Measurements from ENCODE around the gene BBS12. TPM values are rescaled to one million over a fixed set of nuclear protein-coding genes. Genes with fewer than 3 reads are reported as not detected.

Gene BBS12
- polyA plus RNA-seq, 1 experiment, result 1.9 TPM

DNA sequence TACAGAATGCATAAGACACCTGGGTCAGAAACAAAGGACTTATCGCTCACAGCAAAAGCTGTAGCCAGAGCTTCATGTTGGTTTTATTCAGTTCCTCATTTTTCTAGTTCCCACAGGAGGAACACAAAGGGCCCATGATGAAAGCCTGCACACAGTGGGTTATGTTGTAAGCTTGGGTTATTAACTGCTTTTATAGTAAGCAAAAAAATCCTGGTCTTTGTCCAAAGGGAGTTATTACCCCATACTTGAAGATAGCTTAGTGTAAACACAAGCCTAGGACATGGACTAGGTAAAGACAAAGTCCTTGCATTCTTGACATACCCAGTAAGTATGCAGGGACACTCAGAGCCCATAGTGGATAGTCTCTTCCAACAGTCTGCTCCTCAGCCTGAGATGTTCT lies 11.7 kb downstream of the BBS12 start:
- ChIA-PET CTCF (interaction anchor here (0.5 to 2.2 kb wide), 4 partner anchors 12 to 141 kb away, joined by 3 to 7 read pairs (median 5); no protein-coding TSS in a partner anchor), POLR2A (no interaction called here)
- H3K36me3 ChIP-seq (ENCODE audit: control insufficient read depth, insufficient read depth, low read length), result no peaks in the 10 kb centered on the region
- peak; percentile 60 for DNase-seq (ENCODE audit: low read depth)
- no peak overlapping the region for H3K4me3 ChIP-seq (ENCODE audit: low read depth, low read length)
- H3K27me3 ChIP-seq (ENCODE audit: control insufficient read depth, insufficient read depth, low read length), result no peaks in the 10 kb centered on the region
- TF ChIP-seq, protein P1, sequence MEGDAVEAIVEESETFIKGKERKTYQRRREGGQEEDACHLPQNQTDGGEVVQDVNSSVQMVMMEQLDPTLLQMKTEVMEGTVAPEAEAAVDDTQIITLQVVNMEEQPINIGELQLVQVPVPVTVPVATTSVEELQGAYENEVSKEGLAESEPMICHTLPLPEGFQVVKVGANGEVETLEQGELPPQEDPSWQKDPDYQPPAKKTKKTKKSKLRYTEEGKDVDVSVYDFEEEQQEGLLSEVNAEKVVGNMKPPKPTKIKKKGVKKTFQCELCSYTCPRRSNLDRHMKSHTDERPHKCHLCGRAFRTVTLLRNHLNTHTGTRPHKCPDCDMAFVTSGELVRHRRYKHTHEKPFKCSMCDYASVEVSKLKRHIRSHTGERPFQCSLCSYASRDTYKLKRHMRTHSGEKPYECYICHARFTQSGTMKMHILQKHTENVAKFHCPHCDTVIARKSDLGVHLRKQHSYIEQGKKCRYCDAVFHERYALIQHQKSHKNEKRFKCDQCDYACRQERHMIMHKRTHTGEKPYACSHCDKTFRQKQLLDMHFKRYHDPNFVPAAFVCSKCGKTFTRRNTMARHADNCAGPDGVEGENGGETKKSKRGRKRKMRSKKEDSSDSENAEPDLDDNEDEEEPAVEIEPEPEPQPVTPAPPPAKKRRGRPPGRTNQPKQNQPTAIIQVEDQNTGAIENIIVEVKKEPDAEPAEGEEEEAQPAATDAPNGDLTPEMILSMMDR (IDR thresholded peaks at IDR 0.05; ENCODE audit: insufficient read depth, low read depth, low read length), result no peak

DNA sequence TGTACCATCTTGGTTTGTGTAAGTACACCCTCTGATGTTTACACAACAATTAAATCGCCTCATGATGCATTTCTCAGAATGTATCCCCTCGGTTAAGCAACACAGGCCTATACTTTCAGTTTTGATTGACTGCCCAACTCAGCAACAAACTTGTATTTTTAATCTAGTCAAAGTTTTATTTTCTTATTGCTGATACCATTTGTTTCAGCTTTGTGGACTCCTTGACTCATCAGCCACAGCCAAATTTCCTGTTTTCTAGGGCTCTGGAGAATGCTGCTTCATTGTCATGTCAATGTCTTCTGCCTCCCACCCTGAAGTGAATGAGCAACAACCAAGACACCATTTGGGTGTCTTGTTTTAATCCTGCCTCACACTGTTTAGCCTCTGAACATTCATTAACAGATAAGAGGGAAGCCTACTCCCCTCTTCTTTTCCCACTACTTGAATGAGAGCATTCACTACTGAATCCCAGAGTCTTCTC lies 14.0 kb downstream of the BBS12 start:
- DNase-seq (ENCODE audit: low read depth), result no peak
- Histone ChIP-seq H3K36me3 (ENCODE audit: control insufficient read depth, insufficient read depth, low read length) (no peaks in the 10 kb centered on the region), H3K4me3 (ENCODE audit: low read depth, low read length) (no peak overlapping the region), H3K27me3 (ENCODE audit: control insufficient read depth, insufficient read depth, low read length) (no peaks in the 10 kb centered on the region)
- ChIA-PET POLR2A (no interaction called here), CTCF (interaction anchor here (3.1 kb wide), 1 partner anchor 11 kb away, joined by 8 read pairs; no protein-coding TSS in a partner anchor)
- TF ChIP-seq, protein P1 (IDR thresholded peaks at IDR 0.05; ENCODE audit: insufficient read depth, low read depth, low read length), result no peak

DNA sequence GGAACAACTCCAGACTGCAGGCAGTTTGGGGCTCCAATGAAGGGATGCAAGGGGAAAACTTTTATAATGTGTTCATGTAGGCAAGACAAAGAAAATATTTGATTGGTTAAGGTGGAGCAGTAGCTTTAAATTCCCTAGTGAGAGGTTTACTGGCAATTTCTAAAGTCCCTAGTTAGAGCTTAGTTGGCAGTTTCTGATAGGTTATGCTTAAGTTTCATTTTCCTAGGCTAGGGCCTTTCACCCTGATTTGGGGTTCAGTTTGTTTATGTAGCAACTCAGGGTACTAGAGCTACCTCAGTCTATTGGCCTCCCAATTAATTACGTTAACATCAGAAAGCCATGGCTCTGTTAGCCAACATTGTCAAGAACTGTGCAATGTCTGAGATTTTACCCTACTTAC lies 14.6 kb downstream of the BBS12 start:
- H3K4me3 ChIP-seq (ENCODE audit: low read depth, low read length), result no peak overlapping the region
- DNase-seq (ENCODE audit: low read depth), result no peak
- no peaks in the 10 kb centered on the region for H3K27me3 ChIP-seq (ENCODE audit: control insufficient read depth, insufficient read depth, low read length)
- TF ChIP-seq, protein P1 (IDR thresholded peaks at IDR 0.05; ENCODE audit: insufficient read depth, low read depth, low read length), result no peak
- ChIA-PET CTCF (interaction anchor here (1.4 to 3.1 kb wide), 2 partner anchors 11 to 30 kb away, joined by 4 to 8 read pairs; no protein-coding TSS in a partner anchor), POLR2A (no interaction called here)
- H3K36me3 ChIP-seq (ENCODE audit: control insufficient read depth, insufficient read depth, low read length), result no peaks in the 10 kb centered on the region

DNA sequence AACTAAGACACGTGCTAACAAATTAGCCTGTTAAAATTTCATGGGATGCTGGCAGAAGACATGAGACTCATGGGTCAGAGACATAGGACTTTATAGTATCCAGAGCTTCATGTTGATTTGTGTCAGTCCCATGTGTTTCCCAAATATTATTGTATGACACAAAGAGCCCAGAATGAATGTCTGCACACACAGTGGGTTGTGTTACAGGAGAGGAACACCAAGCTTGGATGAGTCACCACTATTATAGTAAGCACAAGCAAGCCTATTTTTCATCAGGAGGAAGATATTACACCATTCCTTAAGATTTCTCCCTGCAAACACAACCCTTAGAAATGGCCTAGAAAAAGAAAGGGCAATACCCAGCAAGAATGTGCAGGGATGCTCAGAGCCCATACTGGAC lies 15.4 kb downstream of the BBS12 start:
- Histone ChIP-seq H3K27me3 (ENCODE audit: control insufficient read depth, insufficient read depth, low read length) (no peaks in the 10 kb centered on the region), H3K36me3 (ENCODE audit: control insufficient read depth, insufficient read depth, low read length) (no peaks in the 10 kb centered on the region), H3K4me3 (ENCODE audit: low read depth, low read length) (no peak overlapping the region)
- CTCF ChIA-PET, result interaction anchor here (0.9 to 3.1 kb wide), 3 partner anchors 10 to 31 kb away, joined by 4 to 8 read pairs (median 4); no protein-coding TSS in a partner anchor
- POLR2A ChIA-PET, result no interaction called here
- TF ChIP-seq, protein P1 (IDR thresholded peaks at IDR 0.05; ENCODE audit: insufficient read depth, low read depth, low read length), result no peak
- DNase-seq (ENCODE audit: low read depth), result no peak

DNA sequence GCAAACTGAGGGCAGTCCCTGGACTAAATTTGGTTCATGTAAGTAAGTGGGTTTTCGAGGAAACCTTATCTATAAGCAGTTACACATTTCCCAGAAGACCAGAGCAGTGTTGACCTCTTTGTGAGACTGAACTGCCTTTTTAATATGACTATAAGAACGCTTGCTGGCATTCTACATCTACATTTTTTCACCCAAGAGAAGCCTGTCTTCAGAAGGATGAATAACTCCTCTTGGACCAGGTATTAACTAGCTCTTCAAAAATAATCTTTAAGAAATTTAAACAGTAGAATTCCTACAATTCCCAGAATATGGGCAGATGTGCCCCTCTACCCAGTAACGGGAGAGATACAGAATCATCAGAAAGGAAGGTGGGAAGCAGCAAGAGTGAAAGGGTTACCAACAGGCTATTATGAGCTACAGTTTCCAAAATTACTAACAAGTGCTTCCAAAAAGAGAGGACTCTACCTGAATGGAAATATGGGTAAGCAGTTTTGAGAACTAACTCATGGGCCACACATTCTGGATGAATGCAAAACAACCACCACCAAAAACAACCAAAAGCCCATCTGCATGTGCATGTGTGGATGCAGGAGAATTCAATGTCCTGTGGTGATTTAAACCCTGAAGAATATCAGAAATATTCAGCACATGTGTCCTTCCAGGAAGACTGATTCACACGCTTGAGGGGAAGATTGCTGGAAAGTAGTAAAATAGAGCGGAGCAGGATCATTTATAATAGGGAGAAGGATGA lies 17.4 kb downstream of the BBS12 start:
- Histone ChIP-seq H3K4me3 (ENCODE audit: low read depth, low read length) (no peak overlapping the region), H3K27me3 (ENCODE audit: control insufficient read depth, insufficient read depth, low read length) (no peaks in the 10 kb centered on the region), H3K36me3 (ENCODE audit: control insufficient read depth, insufficient read depth, low read length) (no peaks in the 10 kb centered on the region)
- DNase-seq (ENCODE audit: low read depth), result no peak
- ChIA-PET CTCF (interaction anchor here (0.9 kb wide), 1 partner anchor 8 kb away, joined by 4 read pairs; no protein-coding TSS in a partner anchor), POLR2A (no interaction called here)
- TF ChIP-seq, protein P1 (IDR thresholded peaks at IDR 0.05; ENCODE audit: insufficient read depth, low read depth, low read length), result no peak
